HG03469 (cell line): ENCODE results near the gene IL31.
"Not testable (repeated sequence)": the region's sequence is repeated elsewhere in the genome, so short reads cannot be mapped to it uniquely, and the experiment has no call there.

Experiments used
- ATAC-seq: cut with Tn5 transposase; IDR thresholded peaks from one replicate; pipeline ENCODE4 v1.9.1; 2021; ENCODE audit warnings: mild to moderate bottlenecking, moderate library complexity, moderate number of reproducible peaks; ENCODE audit not compliant: unreplicated experiment

IL31 gene

GRCh38 chr12:122174155-122174845 lies at the start of gene IL31:
Gene IL31, minus strand, starts transcription at chr12:122174221. Its CDS starts 49 bp downstream, at chr12:122174172.
- no peak for ATAC-seq

- no peak for ATAC-seq
Measured at GRCh38 chr12:122216445-122216844, 42.4 kb upstream of the IL31 start.

GRCh38 chr12:122215771-122216170 lies 41.8 kb upstream of the IL31 start:
- no peak for ATAC-seq

GRCh38 chr12:122208073-122208820 lies 34.2 kb upstream of the IL31 start:
- ATAC-seq, result no peak

- no peak for ATAC-seq
Measured at GRCh38 chr12:122207391-122207790, 33.4 kb upstream of the IL31 start.

- ATAC-seq, result no peak
Measured at GRCh38 chr12:122206976-122207375, 33.0 kb upstream of the IL31 start.

GRCh38 chr12:122206111-122206881 lies 32.3 kb upstream of the IL31 start:
- no peak for ATAC-seq

- ATAC-seq, result no peak
Measured at GRCh38 chr12:122205053-122205925, 31.3 kb upstream of the IL31 start.

GRCh38 chr12:122204167-122205052 lies 30.4 kb upstream of the IL31 start:
- ATAC-seq, result no peak

GRCh38 chr12:122203301-122204166 lies 29.5 kb upstream of the IL31 start, which contains the start of gene B3GNT4:
Gene B3GNT4, plus strand, starts transcription at chr12:122203709. Its CDS starts 910 bp downstream, at chr12:122204619.
- no peak for ATAC-seq

- not testable (repeated sequence) for ATAC-seq
Measured at GRCh38 chr12:122202811-122203210, 28.8 kb upstream of the IL31 start.

- no peak for ATAC-seq
Measured at GRCh38 chr12:122202017-122202416, 28.0 kb upstream of the IL31 start.

- no peak for ATAC-seq
Measured at GRCh38 chr12:122201381-122201780, 27.4 kb upstream of the IL31 start.

GRCh38 chr12:122200541-122201175 lies 26.6 kb upstream of the IL31 start:
- ATAC-seq, result no peak

- no peak for ATAC-seq
Measured at GRCh38 chr12:122199484-122200355, 25.7 kb upstream of the IL31 start.

- no peak for ATAC-seq
Measured at GRCh38 chr12:122197612-122197966, 23.6 kb upstream of the IL31 start.

GRCh38 chr12:122195405-122195804 lies 21.4 kb upstream of the IL31 start:
- ATAC-seq, result no peak
